Body of pancreas (tissue), 4 donors: Measurements from ENCODE around the gene NUDT22.

Source experiments
- POLR2A ChIP-seq, 3 donors: fragments of 450-650 bp; IDR thresholded peaks; one replicate each; pipeline ENCODE4 v1.6.1; 2016; ENCODE audit warnings: antibody characterized with exemption in 3 of 3, mild to moderate bottlenecking in 2 of 3
- TF ChIP-seq, protein P1 (sequence below), 7 experiments: fragments of 450-650 bp in 4 of 7; fragments of 200-600 bp in 3 of 7; sonication (generic) in 3 of 7; IDR thresholded peaks; one replicate each; pipeline ENCODE4 v1.5.1; 2016 to 2019; ENCODE audit warnings: antibody characterized with exemption in 7 of 7

DNA sequence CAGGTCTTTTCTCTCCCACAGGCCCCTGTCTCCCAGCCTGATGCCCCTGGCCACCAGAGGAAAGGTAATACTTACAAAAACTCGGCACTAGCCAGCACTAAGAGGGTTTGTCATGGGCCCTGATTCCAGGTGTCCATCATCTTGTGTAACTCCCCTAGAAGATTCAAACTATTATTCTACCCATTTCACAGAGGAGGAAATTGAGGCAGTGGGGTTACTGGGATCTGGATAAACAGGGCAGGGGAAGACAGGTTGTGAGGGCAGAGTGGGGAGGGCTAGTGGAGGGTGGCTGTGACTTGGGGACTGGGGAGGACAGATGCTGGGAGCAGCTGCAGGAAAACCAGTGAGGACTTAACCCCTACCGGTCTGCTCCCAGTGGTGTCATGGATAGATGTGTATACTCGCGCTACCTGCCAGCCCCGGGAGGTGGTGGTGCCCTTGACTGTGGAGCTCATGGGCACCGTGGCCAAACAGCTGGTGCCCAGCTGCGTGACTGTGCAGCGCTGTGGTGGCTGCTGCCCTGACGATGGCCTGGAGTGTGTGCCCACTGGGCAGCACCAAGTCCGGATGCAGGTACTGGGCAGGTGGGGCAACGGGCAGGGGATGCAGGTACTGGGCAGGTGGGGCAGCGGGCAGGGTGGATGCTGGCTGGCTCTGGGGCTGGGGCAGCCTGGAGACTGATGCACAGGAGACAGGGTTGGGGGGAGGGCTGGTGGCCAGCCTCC is 9.5 kb downstream of the NUDT22 start:
- no peak for TF ChIP-seq POLR2A (IDR thresholded peaks at IDR 0.05)
- TF ChIP-seq, protein P1, sequence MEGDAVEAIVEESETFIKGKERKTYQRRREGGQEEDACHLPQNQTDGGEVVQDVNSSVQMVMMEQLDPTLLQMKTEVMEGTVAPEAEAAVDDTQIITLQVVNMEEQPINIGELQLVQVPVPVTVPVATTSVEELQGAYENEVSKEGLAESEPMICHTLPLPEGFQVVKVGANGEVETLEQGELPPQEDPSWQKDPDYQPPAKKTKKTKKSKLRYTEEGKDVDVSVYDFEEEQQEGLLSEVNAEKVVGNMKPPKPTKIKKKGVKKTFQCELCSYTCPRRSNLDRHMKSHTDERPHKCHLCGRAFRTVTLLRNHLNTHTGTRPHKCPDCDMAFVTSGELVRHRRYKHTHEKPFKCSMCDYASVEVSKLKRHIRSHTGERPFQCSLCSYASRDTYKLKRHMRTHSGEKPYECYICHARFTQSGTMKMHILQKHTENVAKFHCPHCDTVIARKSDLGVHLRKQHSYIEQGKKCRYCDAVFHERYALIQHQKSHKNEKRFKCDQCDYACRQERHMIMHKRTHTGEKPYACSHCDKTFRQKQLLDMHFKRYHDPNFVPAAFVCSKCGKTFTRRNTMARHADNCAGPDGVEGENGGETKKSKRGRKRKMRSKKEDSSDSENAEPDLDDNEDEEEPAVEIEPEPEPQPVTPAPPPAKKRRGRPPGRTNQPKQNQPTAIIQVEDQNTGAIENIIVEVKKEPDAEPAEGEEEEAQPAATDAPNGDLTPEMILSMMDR (IDR thresholded peaks at IDR 0.05), result no peak
